GM20000 (cell line): Measurements from ENCODE around the gene DNAJC18.

Source experiments
- DNase-seq: peaks from one replicate; pipeline ENCODE4 v3.0.0; 2012; ENCODE audit warnings: low spot score
- TF ChIP-seq, protein P1 (sequence below): IDR thresholded peaks from 2 replicates; pipeline ENCODE4 v1.5.1; 2012; ENCODE audit warnings: mild to moderate bottlenecking, control low read depth; ENCODE audit errors: extremely low read depth, missing control alignments

The DNAJC18 gene

DNA sequence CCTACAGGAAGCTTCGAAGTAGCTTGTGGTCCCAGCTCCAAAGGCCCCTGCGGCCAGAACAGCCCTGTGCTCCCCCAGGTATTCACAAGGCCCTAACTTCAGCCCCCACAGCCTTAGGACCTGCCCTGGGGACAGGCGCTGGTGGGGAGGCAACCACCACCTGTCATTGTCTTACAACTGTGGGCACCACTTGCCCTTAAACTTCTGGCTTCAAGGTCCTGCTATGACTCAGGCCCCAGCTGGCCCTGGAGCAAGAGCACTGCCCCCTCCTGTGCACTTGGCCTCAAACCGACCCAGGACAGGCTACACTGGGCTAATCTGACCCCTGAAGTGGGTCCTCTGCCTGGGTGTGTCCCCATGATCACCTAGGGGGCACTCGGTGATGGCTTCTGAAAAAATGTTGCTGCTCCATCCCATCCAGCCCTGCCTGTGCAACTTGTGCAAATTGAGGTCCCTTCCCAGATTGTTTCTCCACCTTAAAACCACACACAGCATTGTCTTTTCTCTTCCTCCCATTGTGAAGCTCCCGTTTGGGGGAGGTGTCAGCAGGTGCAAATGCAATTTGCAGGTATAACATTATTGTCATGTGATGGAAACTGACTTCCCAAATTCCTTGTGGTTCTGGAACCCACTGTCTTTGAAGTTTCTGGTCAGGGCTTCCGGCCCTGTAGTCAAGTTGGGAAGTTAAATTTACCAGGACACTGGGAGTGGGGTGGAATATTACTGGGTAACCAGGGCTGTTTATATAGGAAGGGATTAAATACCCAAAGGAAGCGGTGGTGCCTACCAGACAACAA lies 43.3 kb downstream of the DNAJC18 start:
- TF ChIP-seq, protein P1, sequence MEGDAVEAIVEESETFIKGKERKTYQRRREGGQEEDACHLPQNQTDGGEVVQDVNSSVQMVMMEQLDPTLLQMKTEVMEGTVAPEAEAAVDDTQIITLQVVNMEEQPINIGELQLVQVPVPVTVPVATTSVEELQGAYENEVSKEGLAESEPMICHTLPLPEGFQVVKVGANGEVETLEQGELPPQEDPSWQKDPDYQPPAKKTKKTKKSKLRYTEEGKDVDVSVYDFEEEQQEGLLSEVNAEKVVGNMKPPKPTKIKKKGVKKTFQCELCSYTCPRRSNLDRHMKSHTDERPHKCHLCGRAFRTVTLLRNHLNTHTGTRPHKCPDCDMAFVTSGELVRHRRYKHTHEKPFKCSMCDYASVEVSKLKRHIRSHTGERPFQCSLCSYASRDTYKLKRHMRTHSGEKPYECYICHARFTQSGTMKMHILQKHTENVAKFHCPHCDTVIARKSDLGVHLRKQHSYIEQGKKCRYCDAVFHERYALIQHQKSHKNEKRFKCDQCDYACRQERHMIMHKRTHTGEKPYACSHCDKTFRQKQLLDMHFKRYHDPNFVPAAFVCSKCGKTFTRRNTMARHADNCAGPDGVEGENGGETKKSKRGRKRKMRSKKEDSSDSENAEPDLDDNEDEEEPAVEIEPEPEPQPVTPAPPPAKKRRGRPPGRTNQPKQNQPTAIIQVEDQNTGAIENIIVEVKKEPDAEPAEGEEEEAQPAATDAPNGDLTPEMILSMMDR: no peak
- peak; percentile 30 for DNase-seq

DNA sequence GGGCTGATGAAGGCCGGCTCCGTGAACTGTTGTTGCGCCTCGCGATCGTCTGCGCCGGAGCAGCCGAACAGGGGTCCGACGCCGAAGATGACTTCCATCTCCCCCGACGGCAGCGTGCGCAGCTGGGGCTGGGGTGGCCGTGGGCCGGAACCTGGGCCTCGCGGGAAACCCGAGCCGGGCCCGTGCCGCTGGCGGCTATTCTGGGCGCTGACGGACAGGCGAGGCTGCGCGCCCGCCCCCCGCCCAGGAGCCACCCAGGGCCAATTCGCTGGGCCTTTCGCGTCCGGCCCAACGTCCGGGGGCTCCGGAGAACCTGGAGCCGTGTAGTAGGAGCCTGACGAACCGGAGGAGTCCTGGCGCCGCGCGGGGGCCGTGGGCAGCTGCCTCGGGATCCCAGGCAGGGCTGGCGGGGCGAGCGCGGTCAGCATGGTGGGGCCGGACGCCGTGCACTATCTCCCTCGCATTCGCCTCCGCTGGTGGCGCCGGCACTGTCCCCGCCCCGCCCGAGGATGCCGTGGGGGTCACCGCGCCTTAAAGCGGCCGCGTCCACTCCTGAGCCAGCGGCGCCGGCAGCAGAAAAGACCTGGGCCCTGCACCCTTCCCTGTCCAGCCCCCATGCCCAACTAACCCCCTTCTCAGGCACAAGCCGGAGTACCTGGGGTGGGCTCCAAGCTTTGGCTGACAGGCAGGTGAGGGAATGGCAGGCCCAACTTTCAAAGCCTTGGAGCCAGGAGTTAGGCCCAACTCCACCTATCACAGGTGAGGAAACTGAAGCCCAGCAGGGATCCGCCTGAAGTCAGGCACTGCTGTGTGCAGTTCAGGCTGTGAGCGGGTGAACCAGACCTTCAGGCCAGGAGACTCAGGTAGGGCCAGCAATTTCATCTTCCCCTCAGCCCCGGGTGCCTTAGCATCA lies 44.4 kb downstream of the DNAJC18 start, which contains the start of gene PROB1:
Gene PROB1 (minus strand): TSS at position 451 of the 913 bp plus-strand sequence. CDS start 23 bp downstream, at position 428.
- TF ChIP-seq, protein P1: no peak
- DNase-seq: no peak

DNA sequence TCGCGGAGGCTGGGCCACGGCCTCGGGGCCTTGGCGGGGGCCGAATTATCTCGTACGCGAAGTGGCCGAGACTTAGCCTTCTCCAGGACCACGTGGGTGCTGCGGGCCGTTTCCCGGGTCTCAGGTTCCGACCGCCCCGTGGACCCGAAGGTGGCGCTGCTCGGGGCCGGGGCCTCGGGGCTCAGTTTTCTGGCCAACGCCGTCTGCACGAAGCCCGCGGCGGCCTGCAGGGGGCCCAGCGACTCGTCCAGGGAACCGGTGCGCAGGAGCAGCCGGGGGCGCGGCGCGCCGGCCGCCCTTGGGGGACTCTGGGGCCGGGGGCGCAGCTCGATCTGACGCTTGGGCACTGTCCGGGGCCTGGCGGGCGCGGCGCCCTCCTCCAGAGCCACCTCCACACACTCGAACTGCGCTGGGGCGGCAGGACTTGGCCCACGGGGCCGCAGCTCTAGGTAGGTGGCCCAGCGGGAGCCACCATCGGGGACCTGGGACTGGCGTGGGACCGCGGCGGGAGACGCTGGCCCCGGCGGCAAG lies 45.1 kb downstream of the DNAJC18 start:
- TF ChIP-seq, protein P1: peak; percentile 31
- DNase-seq: peak; percentile 75

DNA sequence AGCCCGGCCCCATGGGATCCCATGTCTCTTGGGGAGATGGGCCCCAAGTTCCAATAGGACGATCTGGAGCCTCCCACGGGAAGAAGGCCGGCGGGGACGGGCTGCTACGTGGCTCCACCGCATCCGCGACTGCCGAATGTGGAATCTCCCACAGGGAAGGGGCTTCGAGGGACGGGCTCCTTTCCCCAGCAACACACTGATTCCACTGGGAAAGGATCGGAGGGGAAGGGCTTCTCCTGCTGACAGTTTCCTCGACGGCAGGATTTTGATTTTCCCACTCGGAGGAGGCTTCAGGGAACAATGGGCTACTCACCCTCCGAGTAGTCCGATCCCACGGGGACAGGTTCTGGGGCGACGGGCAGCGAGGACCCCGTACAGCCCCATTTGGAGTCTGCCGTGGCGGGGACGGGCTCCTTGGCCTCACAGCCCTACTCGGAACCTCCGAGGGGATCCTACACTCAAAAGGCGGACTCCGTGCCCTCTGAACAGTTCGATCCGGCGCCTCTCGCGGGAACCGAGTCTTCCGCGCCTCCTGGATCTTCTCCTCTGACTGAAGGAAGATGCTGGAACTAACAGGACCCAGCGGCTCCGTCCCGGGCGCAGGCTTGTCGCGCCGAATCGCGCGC lies 45.7 kb downstream of the DNAJC18 start:
- TF ChIP-seq, protein P1: no peak
- DNase-seq: no peak

DNA sequence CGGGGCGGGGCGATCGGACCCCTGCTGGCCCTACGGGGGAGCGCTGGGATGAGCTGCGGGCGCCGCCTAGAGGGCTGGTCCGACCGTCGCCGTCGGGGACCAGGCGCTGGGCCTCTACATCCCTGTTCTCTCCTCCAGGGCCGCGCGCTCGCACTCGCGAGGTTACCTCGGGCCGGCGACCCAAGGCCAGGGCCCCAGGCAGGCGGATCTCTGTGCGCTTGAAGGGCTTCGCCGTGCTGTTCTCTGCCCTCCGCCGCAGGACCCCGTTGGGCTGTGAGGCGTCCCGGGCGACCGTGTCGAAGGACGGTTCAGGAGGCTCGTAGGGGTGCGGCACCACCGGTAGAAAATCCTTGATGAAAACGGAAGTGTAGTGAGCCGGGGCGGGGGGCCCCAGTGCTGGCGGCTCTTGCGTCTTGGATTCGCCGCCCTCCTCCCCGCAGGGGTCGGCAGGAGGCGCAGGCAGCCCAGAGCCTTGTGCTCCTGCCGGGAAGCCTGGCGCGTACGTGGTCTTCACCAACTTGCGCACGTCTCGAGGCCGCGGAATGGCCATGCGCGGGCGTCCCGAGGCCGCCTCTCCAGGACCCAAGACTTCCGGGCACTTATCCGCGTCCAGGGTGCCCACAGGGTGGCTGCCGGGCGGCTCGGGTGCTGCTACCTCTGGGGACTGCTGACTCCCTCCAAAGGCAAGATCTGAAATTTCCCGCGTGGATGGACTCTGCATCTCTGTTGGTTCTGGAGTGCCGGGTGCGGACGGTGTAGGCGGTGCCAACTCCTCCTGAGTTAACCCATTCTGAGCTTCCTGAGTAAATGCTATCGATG lies 46.4 kb downstream of the DNAJC18 start:
- TF ChIP-seq, protein P1: peak; percentile 87
- peak; percentile 95 for DNase-seq

DNA sequence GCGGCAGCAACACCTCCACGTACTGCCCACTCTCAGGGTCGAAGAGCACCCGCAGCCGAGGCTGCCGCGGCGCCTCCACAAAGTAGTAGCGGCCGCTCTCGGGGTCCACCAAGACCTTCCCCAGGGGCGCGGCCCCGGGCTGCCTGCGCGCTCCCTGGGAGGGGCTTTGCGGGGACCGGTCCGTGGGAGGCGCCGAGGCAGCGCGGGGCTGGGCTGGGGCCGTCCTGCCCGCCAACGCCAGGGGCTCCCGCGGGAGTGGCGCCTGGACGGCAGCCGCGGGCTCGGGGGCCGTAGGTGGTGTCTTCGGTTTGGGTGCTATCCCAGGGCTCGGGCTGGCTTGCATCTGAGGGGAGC lies 47.0 kb downstream of the DNAJC18 start:
- no peak for DNase-seq
- TF ChIP-seq, protein P1: no peak
